ENCODE results near the gene RNF17. TPM values are rescaled to one million over a fixed set of nuclear protein-coding genes. Genes with fewer than 3 reads are reported as not detected.

Gene RNF17
- total RNA-seq, 1 donor from 2014 or later: not detected

DNA sequence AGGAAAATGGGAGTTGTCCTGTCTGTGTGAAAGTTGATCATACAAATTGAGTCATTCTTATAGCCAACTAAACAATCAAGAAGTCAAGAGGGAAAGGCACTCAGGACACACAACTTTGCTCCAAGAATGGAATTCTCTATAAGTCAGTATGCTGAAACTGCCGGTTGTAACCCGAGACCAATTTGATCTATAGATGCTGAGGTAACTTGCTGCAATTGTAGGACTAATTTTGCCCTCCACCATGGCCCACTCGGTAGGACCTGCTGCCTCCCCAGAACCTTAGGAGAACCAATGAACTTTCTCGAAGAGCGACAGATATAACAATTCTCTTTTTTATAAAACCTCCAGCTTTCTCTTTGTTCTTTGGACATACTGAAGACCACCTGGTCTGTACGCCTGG is 157.0 kb downstream of the RNF17 start:
- H3K4me1 Mint-ChIP-seq (ENCODE audit: low read depth, unreplicated experiment): peaks cover 6% of the 10 kb centered on the region
- H3K4me3 ChIP-seq (ENCODE audit: insufficient read depth, low read depth, low read length): no peak overlapping the region

GRCh38 chr13:24921881-24922280 is 157.9 kb downstream of the RNF17 start:
- H3K36me3 ChIP-seq (ENCODE audit: insufficient read depth, low read length): no peaks in the 10 kb centered on the region
- Mint-ChIP-seq H3K9me3 (ENCODE audit: unreplicated experiment) (no peaks in the 10 kb centered on the region), H3K4me3 (ENCODE audit: unreplicated experiment) (peak overlapping the region; percentile 93), H3K27ac (ENCODE audit: unreplicated experiment) (peak overlapping the region; percentile 59), H3K36me3 (ENCODE audit: low read depth, unreplicated experiment) (no peaks in the 10 kb centered on the region), H3K27me3 (ENCODE audit: low read depth, unreplicated experiment) (no peaks in the 10 kb centered on the region), H3K4me1 (ENCODE audit: low read depth, unreplicated experiment) (peaks cover 6% of the 10 kb centered on the region)
- no peaks in the 10 kb centered on the region for H3K9me3 ChIP-seq (ENCODE audit: insufficient read depth, low read depth, low read length)
- peaks cover 3% of the 10 kb centered on the region for H3K27me3 ChIP-seq (ENCODE audit: insufficient read depth, low read length)
- H3K9ac ChIP-seq (ENCODE audit: low read length): peak overlapping the region; percentile 98
- TF ChIP-seq CTCF (IDR thresholded peaks at IDR 0.05; ENCODE audit: insufficient read depth, low read depth, low read length) (no peak), EZH2 (IDR thresholded peaks at IDR 0.05; ENCODE audit: insufficient read depth, low read length) (no peak)
- FAIRE-seq (no peak), DNase-seq (ENCODE audit: low read depth) (no peak)
- peak overlapping the region; percentile 99 for H3K27ac ChIP-seq (ENCODE audit: low read depth, low read length)
- H3K4me3 ChIP-seq (ENCODE audit: insufficient read depth, low read depth, low read length): peak overlapping the region; percentile 93
- H3K4me2 ChIP-seq (ENCODE audit: low read length): peak overlapping the region; percentile 96
- H2AFZ ChIP-seq (ENCODE audit: low read depth, low read length): peak overlapping the region; percentile 93
- peaks cover 55% of the 10 kb centered on the region for H3K79me2 ChIP-seq (ENCODE audit: insufficient read depth, low read length)
- no peaks in the 10 kb centered on the region for H4K20me1 ChIP-seq (ENCODE audit: insufficient read depth, low read length)
- H3K4me1 ChIP-seq (ENCODE audit: insufficient read depth, low read length): peaks cover 4% of the 10 kb centered on the region

More for the DNA sequence above, 157.0 kb downstream of the RNF17 start:
- no peaks in the 10 kb centered on the region for H3K9me3 Mint-ChIP-seq (ENCODE audit: unreplicated experiment)
- H3K4me3 Mint-ChIP-seq (ENCODE audit: unreplicated experiment): peak overlapping the region; percentile 23
- H3K9ac ChIP-seq (ENCODE audit: low read length): no peak overlapping the region
- no peaks in the 10 kb centered on the region for H3K36me3 ChIP-seq (ENCODE audit: insufficient read depth, low read length)
- H3K27ac ChIP-seq (ENCODE audit: low read depth, low read length): no peak overlapping the region
- no peak for TF ChIP-seq EZH2 (IDR thresholded peaks at IDR 0.05; ENCODE audit: insufficient read depth, low read length)
- no peak for TF ChIP-seq CTCF (IDR thresholded peaks at IDR 0.05; ENCODE audit: insufficient read depth, low read depth, low read length)
- no peaks in the 10 kb centered on the region for H3K9me3 ChIP-seq (ENCODE audit: insufficient read depth, low read depth, low read length)
- peaks cover 4% of the 10 kb centered on the region for H3K4me1 ChIP-seq (ENCODE audit: insufficient read depth, low read length)
- no peak for FAIRE-seq
- H2AFZ ChIP-seq (ENCODE audit: low read depth, low read length): no peak overlapping the region
- H3K27me3 Mint-ChIP-seq (ENCODE audit: low read depth, unreplicated experiment): no peaks in the 10 kb centered on the region
- H3K27me3 ChIP-seq (ENCODE audit: insufficient read depth, low read length): no peaks in the 10 kb centered on the region
- H3K36me3 Mint-ChIP-seq (ENCODE audit: low read depth, unreplicated experiment): no peaks in the 10 kb centered on the region
- H3K79me2 ChIP-seq (ENCODE audit: insufficient read depth, low read length): peaks cover 62% of the 10 kb centered on the region
- no peak for DNase-seq (ENCODE audit: low read depth)
- H3K27ac Mint-ChIP-seq (ENCODE audit: unreplicated experiment): no peak overlapping the region
- peak overlapping the region; percentile 96 for H3K4me2 ChIP-seq (ENCODE audit: low read length)
- no peaks in the 10 kb centered on the region for H4K20me1 ChIP-seq (ENCODE audit: insufficient read depth, low read length)

DNA sequence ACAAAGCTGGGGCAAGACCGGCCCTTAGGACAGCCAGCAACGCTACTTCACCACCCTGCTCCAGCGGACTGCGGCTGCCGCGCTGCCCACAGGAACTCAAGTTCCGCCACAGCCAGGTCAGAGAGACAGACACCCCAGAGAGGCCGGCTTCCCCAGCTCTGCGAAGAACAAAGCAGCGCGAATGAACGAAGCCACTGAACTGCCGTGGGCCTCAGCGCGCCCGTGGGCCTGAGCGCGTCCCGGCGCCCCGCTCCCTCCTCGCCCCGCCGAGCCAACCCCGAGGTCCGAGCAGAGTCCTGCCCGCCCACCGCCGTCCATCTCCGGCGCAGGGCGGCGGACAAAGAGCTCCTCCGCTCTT is 158.4 kb downstream of the RNF17 start:
- peak overlapping the region; percentile 96 for H3K4me2 ChIP-seq (ENCODE audit: low read length)
- H4K20me1 ChIP-seq (ENCODE audit: insufficient read depth, low read length): no peaks in the 10 kb centered on the region
- no peak for FAIRE-seq
- peak overlapping the region; percentile 93 for H3K4me3 ChIP-seq (ENCODE audit: insufficient read depth, low read depth, low read length)
- Mint-ChIP-seq H3K9me3 (ENCODE audit: unreplicated experiment) (no peaks in the 10 kb centered on the region), H3K4me3 (ENCODE audit: unreplicated experiment) (peak overlapping the region; percentile 93), H3K4me1 (ENCODE audit: low read depth, unreplicated experiment) (peaks cover 6% of the 10 kb centered on the region), H3K27ac (ENCODE audit: unreplicated experiment) (peak overlapping the region; percentile 99), H3K27me3 (ENCODE audit: low read depth, unreplicated experiment) (no peaks in the 10 kb centered on the region), H3K36me3 (ENCODE audit: low read depth, unreplicated experiment) (no peaks in the 10 kb centered on the region)
- H3K4me1 ChIP-seq (ENCODE audit: insufficient read depth, low read length): peaks cover 4% of the 10 kb centered on the region
- TF ChIP-seq EZH2 (IDR thresholded peaks at IDR 0.05; ENCODE audit: insufficient read depth, low read length) (no peak), CTCF (IDR thresholded peaks at IDR 0.05; ENCODE audit: insufficient read depth, low read depth, low read length) (no peak)
- peaks cover 3% of the 10 kb centered on the region for H3K27me3 ChIP-seq (ENCODE audit: insufficient read depth, low read length)
- H3K9me3 ChIP-seq (ENCODE audit: insufficient read depth, low read depth, low read length): no peaks in the 10 kb centered on the region
- H3K27ac ChIP-seq (ENCODE audit: low read depth, low read length): peak overlapping the region; percentile 99
- DNase-seq (ENCODE audit: low read depth): peak; percentile 42
- H2AFZ ChIP-seq (ENCODE audit: low read depth, low read length): peak overlapping the region; percentile 93
- H3K9ac ChIP-seq (ENCODE audit: low read length): peak overlapping the region; percentile 98
- peaks cover 51% of the 10 kb centered on the region for H3K79me2 ChIP-seq (ENCODE audit: insufficient read depth, low read length)
- H3K36me3 ChIP-seq (ENCODE audit: insufficient read depth, low read length): no peaks in the 10 kb centered on the region

All from astrocyte (in vitro differentiated cells and primary cell).